Measurements from ENCODE around the gene ARCN1.

DNA sequence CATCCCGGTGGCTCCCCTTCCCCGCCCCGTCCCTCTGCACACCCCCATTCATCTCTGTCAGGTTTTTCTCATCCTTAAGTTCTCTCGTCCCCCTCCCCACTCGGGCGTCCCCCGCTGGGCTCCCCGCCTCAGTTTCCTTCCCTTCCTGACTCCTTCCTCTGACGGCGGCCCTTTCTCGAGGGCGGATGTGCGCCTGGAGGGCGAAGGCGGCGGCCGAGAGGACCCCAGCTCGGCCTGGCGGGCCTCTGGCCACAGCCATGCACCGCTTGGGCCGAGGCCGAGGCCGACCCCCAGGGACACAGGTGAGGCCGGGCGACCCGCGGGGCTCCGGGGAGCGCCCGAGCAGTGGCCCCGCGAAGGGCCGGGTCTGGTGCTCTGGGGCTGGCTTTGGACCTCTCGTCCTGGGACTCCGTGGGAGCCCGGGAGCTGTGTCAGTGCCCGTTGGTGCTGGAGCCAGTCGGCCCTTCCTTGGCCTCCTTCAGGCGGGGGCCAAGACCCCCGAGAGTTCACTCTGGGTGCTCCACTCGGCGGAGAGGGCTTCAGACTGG lies 38.1 kb downstream of the ARCN1 start:
- TF ChIP-seq, protein P1, sequence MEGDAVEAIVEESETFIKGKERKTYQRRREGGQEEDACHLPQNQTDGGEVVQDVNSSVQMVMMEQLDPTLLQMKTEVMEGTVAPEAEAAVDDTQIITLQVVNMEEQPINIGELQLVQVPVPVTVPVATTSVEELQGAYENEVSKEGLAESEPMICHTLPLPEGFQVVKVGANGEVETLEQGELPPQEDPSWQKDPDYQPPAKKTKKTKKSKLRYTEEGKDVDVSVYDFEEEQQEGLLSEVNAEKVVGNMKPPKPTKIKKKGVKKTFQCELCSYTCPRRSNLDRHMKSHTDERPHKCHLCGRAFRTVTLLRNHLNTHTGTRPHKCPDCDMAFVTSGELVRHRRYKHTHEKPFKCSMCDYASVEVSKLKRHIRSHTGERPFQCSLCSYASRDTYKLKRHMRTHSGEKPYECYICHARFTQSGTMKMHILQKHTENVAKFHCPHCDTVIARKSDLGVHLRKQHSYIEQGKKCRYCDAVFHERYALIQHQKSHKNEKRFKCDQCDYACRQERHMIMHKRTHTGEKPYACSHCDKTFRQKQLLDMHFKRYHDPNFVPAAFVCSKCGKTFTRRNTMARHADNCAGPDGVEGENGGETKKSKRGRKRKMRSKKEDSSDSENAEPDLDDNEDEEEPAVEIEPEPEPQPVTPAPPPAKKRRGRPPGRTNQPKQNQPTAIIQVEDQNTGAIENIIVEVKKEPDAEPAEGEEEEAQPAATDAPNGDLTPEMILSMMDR (IDR thresholded peaks at IDR 0.05 in 8 of 11, conservative IDR thresholded peaks at IDR 0.05 in 3 of 11) = no peak
- no peak for TF ChIP-seq POLR2A (IDR thresholded peaks at IDR 0.05)
- no peak for TF ChIP-seq POLR2AphosphoS5 (IDR thresholded peaks at IDR 0.05)

Data from spleen (tissue), 7 donors.